Thyroid gland (tissue), 4 donors: Measurements from ENCODE around the gene CNMD. TPM values are rescaled to one million over a fixed set of nuclear protein-coding genes. Genes with fewer than 3 reads are reported as not detected.

Experiments
- DNase-seq, 2 donors: peaks; one replicate each; pipeline ENCODE4 v3.0.0-alpha.2; 2019
- H3K27ac ChIP-seq, 3 donors: fragments of 200-600 bp; sonication (generic); 1 replicate in 2 of 3; 2 replicates in 1 of 3; pipeline ENCODE4 v1.5.1; 2016 to 2019; ENCODE audit warnings: mild to moderate bottlenecking in 1 of 3, moderate library complexity in 1 of 3
- H3K27me3 ChIP-seq: fragments of 200-600 bp; sonication (generic); one replicate; pipeline ENCODE4 v1.5.1; 2019
- H3K36me3 ChIP-seq, 2 donors: fragments of 200-600 bp; sonication (generic); one replicate each; pipeline ENCODE4 v1.5.1; 2016 to 2019
- H3K4me1 ChIP-seq, 2 donors: fragments of 200-600 bp; sonication (generic); one replicate each; pipeline ENCODE4 v1.5.1; 2017 to 2019
- H3K4me3 ChIP-seq, 3 donors: fragments of 200-600 bp; sonication (generic); replicated peaks in 1 of 3; 1 replicate in 2 of 3; 2 replicates in 1 of 3; pipeline ENCODE4 v1.5.1; 2016; ENCODE audit warnings: mild to moderate bottlenecking in 1 of 3
- H3K9me3 ChIP-seq: fragments of 200-600 bp; sonication (generic); one replicate; pipeline ENCODE4 v1.5.1; 2017
- CTCF ChIP-seq, 6 experiments: fragments of 200-600 bp in 3 of 6; fragments of 450-650 bp in 3 of 6; sonication (generic) in 3 of 6; IDR thresholded peaks; one replicate each; pipeline ENCODE4 v1.5.1; 2016 to 2019; ENCODE audit warnings: antibody characterized with exemption in 6 of 6, mild to moderate bottlenecking in 2 of 6, inconsistent platforms in 1 of 6, moderate library complexity in 1 of 6
- POLR2A ChIP-seq, 2 donors: fragments of 450-650 bp; IDR thresholded peaks; one replicate each; pipeline ENCODE4 v1.6.1; 2017; ENCODE audit warnings: antibody characterized with exemption in 2 of 2, mild to moderate bottlenecking in 2 of 2, moderate library complexity in 1 of 2
- WGBS, 2 donors: methylation state at CpG; one replicate each; pipeline ENCODE4 v1.1.5; 2017; 5-methylcytosine and 5-hydroxymethylcytosine counted together
- intact Hi-C: fragments of 100-400 bp; cut with DNase I; formaldehyde crosslinking; loops from one replicate; pipeline ENCODE4 v1.15.1; 2023
- total RNA-seq, 4 donors: library from RNA; depleted of rRNA; stranded (reverse); fragments of >200 nt; gene quantifications; one replicate each; pipeline ENCODE4 v1.2.3, GENCODE V29; 2016

The CNMD gene
- total RNA-seq, 4 donors from 2014 or later, result 0.40 to 2.5 (median 0.85) TPM

DNA sequence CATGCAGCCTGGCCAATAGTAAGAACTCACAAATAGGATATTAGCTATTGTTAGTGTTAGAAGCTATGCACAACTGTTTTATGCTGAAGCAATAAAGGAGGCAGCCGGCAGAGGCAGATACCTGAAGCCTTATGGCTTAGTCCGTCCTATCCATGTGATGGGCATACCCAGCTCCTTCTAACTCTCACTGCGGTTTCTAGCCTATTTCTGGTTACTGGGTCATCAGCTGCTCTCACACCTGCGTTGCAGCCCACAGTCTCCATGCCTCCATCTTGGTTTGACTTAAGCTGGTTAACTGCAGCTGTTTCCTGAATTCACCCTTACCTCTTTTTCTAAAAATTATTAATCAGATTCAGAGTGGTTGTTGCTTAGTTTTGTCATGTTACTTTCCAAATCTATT lies 40.5 kb upstream of the CNMD start:
- DNase-seq, result no peak
- no peaks in the 10 kb centered on the region for H3K27me3 ChIP-seq
- no peak overlapping the region for H3K27ac ChIP-seq
- WGBS, 2 donors, result 94 to 97% methylated on average over 4 of the region's 4 CpGs
- no peak for TF ChIP-seq POLR2A (IDR thresholded peaks at IDR 0.05)
- no peak for TF ChIP-seq CTCF (IDR thresholded peaks at IDR 0.05)
- H3K36me3 ChIP-seq, result no peaks in the 10 kb centered on the region
- no peaks in the 10 kb centered on the region for H3K9me3 ChIP-seq
- intact Hi-C loops, result no loop called here
- no peak overlapping the region for H3K4me3 ChIP-seq
- no peaks in the 10 kb centered on the region for H3K4me1 ChIP-seq

DNA sequence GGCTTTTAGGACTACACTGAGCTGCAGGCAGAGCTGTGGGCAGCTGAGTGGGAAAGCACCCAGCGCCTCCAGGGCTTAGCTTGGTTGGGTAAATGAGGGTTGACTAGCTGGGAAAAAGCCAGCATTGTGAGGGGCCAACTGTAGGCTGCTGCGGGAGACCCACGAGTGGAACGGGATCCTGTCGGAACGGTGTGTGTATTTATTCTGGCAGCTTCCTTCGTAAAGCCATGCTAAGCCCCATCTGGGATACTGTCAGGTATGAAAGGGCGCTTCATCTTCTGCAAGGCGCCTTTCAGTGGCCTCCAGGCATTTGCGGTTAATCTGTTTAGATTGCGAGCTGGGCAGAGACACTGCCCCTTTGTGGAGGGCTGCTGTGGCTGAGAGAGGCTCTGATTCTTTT lies 39.5 kb upstream of the CNMD start:
- H3K36me3 ChIP-seq, result no peaks in the 10 kb centered on the region
- H3K27ac ChIP-seq, result no peak overlapping the region
- DNase-seq, result no peak
- no peak for TF ChIP-seq POLR2A (IDR thresholded peaks at IDR 0.05)
- no peak for TF ChIP-seq CTCF (IDR thresholded peaks at IDR 0.05)
- no peaks in the 10 kb centered on the region for H3K27me3 ChIP-seq
- H3K9me3 ChIP-seq, result no peaks in the 10 kb centered on the region
- 56 to 57% methylated on average over 10 to 11 of the region's 11 CpGs for WGBS, 2 donors
- H3K4me3 ChIP-seq, result no peak overlapping the region
- intact Hi-C loops, result no loop called here
- H3K4me1 ChIP-seq, result no peaks in the 10 kb centered on the region

GRCh38 chr13:52776726-52777125 lies 37.1 kb upstream of the CNMD start:
- H3K27ac ChIP-seq, result no peak overlapping the region

GRCh38 chr13:52775511-52775910 lies 35.9 kb upstream of the CNMD start:
- TF ChIP-seq CTCF (IDR thresholded peaks at IDR 0.05), result no peak
- TF ChIP-seq POLR2A (IDR thresholded peaks at IDR 0.05), result no peak
- Histone ChIP-seq H3K27ac (no peak overlapping the region), H3K9me3 (no peaks in the 10 kb centered on the region), H3K4me1 (no peaks in the 10 kb centered on the region), H3K36me3 (no peaks in the 10 kb centered on the region), H3K4me3 (no peak overlapping the region), H3K27me3 (no peaks in the 10 kb centered on the region)
- intact Hi-C loops, result no loop called here
- no peak for DNase-seq
- WGBS, 2 donors, result 76 to 77% methylated on average over 5 of the region's 5 CpGs

More at GRCh38 chr13:52776726-52777125, 37.1 kb upstream of the CNMD start:
- intact Hi-C loops, result no loop called here
- 74 to 89% methylated on average over 3 of the region's 3 CpGs for WGBS, 2 donors
- no peaks in the 10 kb centered on the region for H3K4me1 ChIP-seq
- no peaks in the 10 kb centered on the region for H3K9me3 ChIP-seq
- no peaks in the 10 kb centered on the region for H3K27me3 ChIP-seq
- TF ChIP-seq POLR2A (IDR thresholded peaks at IDR 0.05) (no peak), CTCF (IDR thresholded peaks at IDR 0.05) (no peak)
- H3K36me3 ChIP-seq, result no peaks in the 10 kb centered on the region
- no peak overlapping the region for H3K4me3 ChIP-seq
- DNase-seq, result no peak

DNA sequence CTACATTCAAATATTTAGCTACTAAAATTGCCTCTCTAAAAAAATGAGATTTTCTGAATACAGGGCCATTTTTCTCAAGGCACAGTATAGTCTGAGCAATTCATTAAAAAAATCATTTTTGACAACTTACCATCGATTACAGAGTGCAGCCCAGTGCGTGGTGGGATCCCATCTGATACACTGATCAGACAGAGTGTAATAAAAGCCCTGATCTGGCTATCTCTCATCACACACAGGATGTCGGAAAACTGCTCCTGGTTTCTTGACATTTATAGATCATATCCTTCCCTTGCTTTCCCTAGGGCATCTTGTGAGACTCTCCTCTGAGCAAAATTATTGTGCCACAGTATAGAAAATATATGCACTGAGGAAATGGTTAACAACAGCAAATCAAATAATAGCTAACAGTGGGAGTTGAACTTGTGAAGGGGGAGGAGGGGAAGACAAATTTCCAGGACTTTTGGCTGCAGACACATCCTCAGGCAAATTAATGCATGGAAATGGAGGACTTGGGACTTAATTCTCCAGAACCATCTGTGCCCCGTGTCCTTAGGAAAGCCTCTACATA lies 28.4 kb upstream of the CNMD start:
- Histone ChIP-seq H3K36me3 (no peaks in the 10 kb centered on the region), H3K4me1 (no peaks in the 10 kb centered on the region), H3K4me3 (no peak overlapping the region), H3K27ac (no peak overlapping the region), H3K27me3 (no peaks in the 10 kb centered on the region), H3K9me3 (no peaks in the 10 kb centered on the region)
- no peak for DNase-seq
- intact Hi-C loops, result no loop called here
- 72% methylated on average over 4 of the region's 4 CpGs for WGBS, 2 donors
- TF ChIP-seq POLR2A (IDR thresholded peaks at IDR 0.05), result no peak
- no peak for TF ChIP-seq CTCF (IDR thresholded peaks at IDR 0.05)
